DMS153 treated with DMSO at 0.1 percent for 48 hours (cell line): ENCODE results near the gene CTF1.
"Not testable (repeated sequence)": the region's sequence is repeated elsewhere in the genome, so short reads cannot be mapped to it uniquely, and the experiment has no call there.

ENCODE experiments used
- DNase-seq: peaks from one replicate; lab custom pipeline; 2025; ENCODE audit not compliant: unreplicated experiment; lab: John Stamatoyannopoulos, UW

The CTF1 gene

GRCh38 chr16:30896261-30896888 is at the start of gene CTF1:
CTF1 (plus strand) TSS chr16:30896614; CDS start chr16:30896644, 30 bp downstream.
- peak; percentile 49 for DNase-seq

- DNase-seq: no peak
These were observed 49.6 kb upstream of the CTF1 start for GRCh38 chr16:30846649-30847402.

- DNase-seq: no peak
These were observed 46.2 kb upstream of the CTF1 start for GRCh38 chr16:30850246-30850645.

GRCh38 chr16:30853758-30854157 is 42.7 kb upstream of the CTF1 start:
- no peak for DNase-seq

GRCh38 chr16:30858111-30858495 is 38.3 kb upstream of the CTF1 start:
- DNase-seq: no peak

- DNase-seq: no peak
These were observed 37.5 kb upstream of the CTF1 start for GRCh38 chr16:30858829-30859423.

- DNase-seq: not testable (repeated sequence)
These were observed 35.7 kb upstream of the CTF1 start for GRCh38 chr16:30860729-30861128.

GRCh38 chr16:30863178-30863577 is 33.2 kb upstream of the CTF1 start:
- not testable (repeated sequence) for DNase-seq

- DNase-seq: no peak
These were observed 30.4 kb upstream of the CTF1 start for GRCh38 chr16:30866031-30866430.

GRCh38 chr16:30867747-30868146 is 28.7 kb upstream of the CTF1 start:
- DNase-seq: no peak

- DNase-seq: no peak
These were observed 25.5 kb upstream of the CTF1 start for GRCh38 chr16:30870904-30871303.

GRCh38 chr16:30874244-30874820 is 22.1 kb upstream of the CTF1 start:
- no peak for DNase-seq

- DNase-seq: peak; percentile 83
These were observed 21.3 kb upstream of the CTF1 start for GRCh38 chr16:30874821-30875717.

- DNase-seq: peak; percentile 31
These were observed 20.3 kb upstream of the CTF1 start for GRCh38 chr16:30875871-30876801.

GRCh38 chr16:30876867-30877266 is 19.5 kb upstream of the CTF1 start:
- DNase-seq: no peak

- no peak for DNase-seq
These were observed 13.7 kb upstream of the CTF1 start for GRCh38 chr16:30882429-30883310.

- no peak for DNase-seq
These were observed 11.7 kb upstream of the CTF1 start for GRCh38 chr16:30884760-30885159.

- DNase-seq: no peak
These were observed 11.2 kb upstream of the CTF1 start for GRCh38 chr16:30885196-30885595.

- no peak for DNase-seq
These were observed 10.3 kb upstream of the CTF1 start for GRCh38 chr16:30886145-30886544.
